Measurements from ENCODE around the gene PLXDC2.

The PLXDC2 gene

GRCh38 chr10:20094226-20094976 is 278.2 kb downstream of the PLXDC2 start:
- Histone ChIP-seq H3K9me2 (replicated peaks; ENCODE audit: low read depth, low read length) (no peaks in the 10 kb centered on the region), H3K9me3 (ENCODE audit: insufficient read depth, low read depth, low read length) (no peaks in the 10 kb centered on the region), H3K27me3 (ENCODE audit: insufficient read depth, low read length, poor library complexity, severe bottlenecking) (no peaks in the 10 kb centered on the region), H2AFZ (ENCODE audit: low read length) (no peak overlapping the region), H3K9ac (ENCODE audit: low read depth, low read length, poor library complexity, severe bottlenecking) (no peak overlapping the region), H3K79me2 (ENCODE audit: insufficient read depth, low read length) (no peaks in the 10 kb centered on the region), H3F3A (ENCODE audit: low read depth) (no peaks in the 10 kb centered on the region), H3K4me3 (ENCODE audit: low read length, poor library complexity, severe bottlenecking) (no peak overlapping the region), H3K36me3 (ENCODE audit: insufficient read depth, low read length) (no peaks in the 10 kb centered on the region), H3K4me1 (ENCODE audit: insufficient read depth, low read length, poor library complexity, severe bottlenecking) (no peaks in the 10 kb centered on the region), H3K4me2 (ENCODE audit: low read depth, low read length, poor library complexity, severe bottlenecking) (no peak overlapping the region), H4K20me1 (ENCODE audit: insufficient read depth, low read length, poor library complexity, severe bottlenecking) (no peaks in the 10 kb centered on the region)
- TF ChIP-seq EZH2phosphoT487 (IDR thresholded peaks at IDR 0.05; ENCODE audit: borderline replicate concordance) (no peak), CTCF (conservative IDR thresholded peaks at IDR 0.05; ENCODE audit: low read length) (no peak)

DNA sequence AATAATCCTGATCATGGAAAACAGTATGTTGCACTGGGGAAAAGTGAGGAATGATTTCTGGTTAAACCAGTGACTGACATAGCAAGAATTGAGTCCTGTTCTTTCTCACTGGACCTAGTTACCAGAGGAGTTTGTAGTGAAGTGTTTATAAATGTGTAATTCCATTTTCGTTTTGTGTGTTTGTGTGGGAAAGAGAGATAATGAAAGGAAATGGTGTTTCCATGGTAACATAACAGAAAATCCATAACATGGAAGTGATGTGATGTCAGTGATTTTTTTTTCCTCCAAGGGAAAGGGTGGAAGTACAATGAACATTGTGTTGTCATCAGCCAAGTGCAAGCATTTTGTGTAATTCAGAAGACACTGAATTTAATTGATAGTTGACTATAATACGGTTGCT is 283.9 kb downstream of the PLXDC2 start:
- H3K4me2 ChIP-seq (ENCODE audit: low read depth, low read length, poor library complexity, severe bottlenecking) = no peak overlapping the region

GRCh38 chr10:20105236-20105635 is 289.0 kb downstream of the PLXDC2 start:
- Histone ChIP-seq H3K9me2 (replicated peaks; ENCODE audit: low read depth, low read length) (no peaks in the 10 kb centered on the region), H4K20me1 (ENCODE audit: insufficient read depth, low read length, poor library complexity, severe bottlenecking) (no peaks in the 10 kb centered on the region), H3K36me3 (ENCODE audit: insufficient read depth, low read length) (no peaks in the 10 kb centered on the region), H3K9me3 (ENCODE audit: insufficient read depth, low read depth, low read length) (no peaks in the 10 kb centered on the region), H3F3A (ENCODE audit: low read depth) (no peaks in the 10 kb centered on the region), H3K27me3 (ENCODE audit: insufficient read depth, low read length, poor library complexity, severe bottlenecking) (no peaks in the 10 kb centered on the region), H3K9ac (ENCODE audit: low read depth, low read length, poor library complexity, severe bottlenecking) (no peak overlapping the region), H3K79me2 (ENCODE audit: insufficient read depth, low read length) (no peaks in the 10 kb centered on the region), H3K4me2 (ENCODE audit: low read depth, low read length, poor library complexity, severe bottlenecking) (no peak overlapping the region), H2AFZ (ENCODE audit: low read length) (no peak overlapping the region), H3K4me3 (ENCODE audit: low read length, poor library complexity, severe bottlenecking) (no peak overlapping the region), H3K4me1 (ENCODE audit: insufficient read depth, low read length, poor library complexity, severe bottlenecking) (no peaks in the 10 kb centered on the region)
- TF ChIP-seq CTCF (conservative IDR thresholded peaks at IDR 0.05; ENCODE audit: low read length) = no peak
- TF ChIP-seq EZH2phosphoT487 (IDR thresholded peaks at IDR 0.05; ENCODE audit: borderline replicate concordance) = no peak

More for the DNA sequence above, 283.9 kb downstream of the PLXDC2 start:
- Histone ChIP-seq H3F3A (ENCODE audit: low read depth) (no peaks in the 10 kb centered on the region), H3K4me3 (ENCODE audit: low read length, poor library complexity, severe bottlenecking) (no peak overlapping the region), H2AFZ (ENCODE audit: low read length) (no peak overlapping the region), H3K27me3 (ENCODE audit: insufficient read depth, low read length, poor library complexity, severe bottlenecking) (no peaks in the 10 kb centered on the region), H3K9ac (ENCODE audit: low read depth, low read length, poor library complexity, severe bottlenecking) (no peak overlapping the region), H3K4me1 (ENCODE audit: insufficient read depth, low read length, poor library complexity, severe bottlenecking) (no peaks in the 10 kb centered on the region), H3K9me2 (replicated peaks; ENCODE audit: low read depth, low read length) (no peaks in the 10 kb centered on the region), H3K36me3 (ENCODE audit: insufficient read depth, low read length) (no peaks in the 10 kb centered on the region), H3K79me2 (ENCODE audit: insufficient read depth, low read length) (no peaks in the 10 kb centered on the region), H4K20me1 (ENCODE audit: insufficient read depth, low read length, poor library complexity, severe bottlenecking) (no peaks in the 10 kb centered on the region), H3K9me3 (ENCODE audit: insufficient read depth, low read depth, low read length) (no peaks in the 10 kb centered on the region)
- no peak for TF ChIP-seq EZH2phosphoT487 (IDR thresholded peaks at IDR 0.05; ENCODE audit: borderline replicate concordance)
- TF ChIP-seq CTCF (conservative IDR thresholded peaks at IDR 0.05; ENCODE audit: low read length) = no peak

All from Loucy (cell line).